GM18499 (cell line): ENCODE results near the gene HIPK3.
"Not testable (repeated sequence)": the region's sequence is repeated elsewhere in the genome, so short reads cannot be mapped to it uniquely, and the experiment has no call there.

Source experiments
- ATAC-seq: cut with Tn5 transposase; IDR thresholded peaks from one replicate; pipeline ENCODE4 v1.9.1; 2021; ENCODE audit warnings: moderate number of reproducible peaks; ENCODE audit not compliant: insufficient read depth, unreplicated experiment

The HIPK3 gene

DNA sequence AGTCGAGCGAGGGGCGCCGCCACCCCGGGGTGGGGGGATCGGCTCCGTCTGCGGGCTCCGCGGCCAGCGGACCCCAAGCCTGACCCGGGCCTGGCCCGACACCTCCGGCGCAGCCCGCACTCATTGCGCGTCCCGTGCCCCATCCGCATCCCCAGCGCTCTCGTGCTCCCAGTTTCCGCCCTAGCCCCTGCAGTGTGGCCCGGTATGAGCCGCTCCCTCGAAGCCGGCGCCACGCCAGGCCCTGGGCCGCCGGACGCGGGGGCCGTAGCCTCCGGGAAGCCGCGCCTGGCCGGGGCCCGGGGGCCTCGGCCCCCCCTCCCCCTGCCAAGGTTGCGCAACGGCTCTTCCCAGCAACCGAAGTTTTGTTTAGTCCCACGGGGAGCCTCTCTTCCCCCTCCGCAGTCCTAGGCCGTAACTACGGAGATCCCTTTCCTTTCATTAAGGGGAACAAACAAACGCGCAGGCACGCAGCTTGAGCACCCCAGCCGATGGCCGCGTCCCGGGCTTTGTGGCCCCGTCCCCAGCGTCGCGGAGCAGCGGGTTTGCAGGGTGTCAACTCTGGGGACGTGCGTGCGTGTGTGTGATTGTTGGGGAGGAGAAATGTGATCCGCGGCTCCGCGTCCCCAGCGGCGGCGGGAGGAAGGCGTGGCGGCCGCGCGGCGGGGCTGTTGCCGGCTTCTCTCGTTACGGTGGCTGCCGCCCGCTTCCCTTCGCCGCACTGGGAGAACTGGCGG, 883 bp downstream of the HIPK3 start:
- no peak for ATAC-seq

DNA sequence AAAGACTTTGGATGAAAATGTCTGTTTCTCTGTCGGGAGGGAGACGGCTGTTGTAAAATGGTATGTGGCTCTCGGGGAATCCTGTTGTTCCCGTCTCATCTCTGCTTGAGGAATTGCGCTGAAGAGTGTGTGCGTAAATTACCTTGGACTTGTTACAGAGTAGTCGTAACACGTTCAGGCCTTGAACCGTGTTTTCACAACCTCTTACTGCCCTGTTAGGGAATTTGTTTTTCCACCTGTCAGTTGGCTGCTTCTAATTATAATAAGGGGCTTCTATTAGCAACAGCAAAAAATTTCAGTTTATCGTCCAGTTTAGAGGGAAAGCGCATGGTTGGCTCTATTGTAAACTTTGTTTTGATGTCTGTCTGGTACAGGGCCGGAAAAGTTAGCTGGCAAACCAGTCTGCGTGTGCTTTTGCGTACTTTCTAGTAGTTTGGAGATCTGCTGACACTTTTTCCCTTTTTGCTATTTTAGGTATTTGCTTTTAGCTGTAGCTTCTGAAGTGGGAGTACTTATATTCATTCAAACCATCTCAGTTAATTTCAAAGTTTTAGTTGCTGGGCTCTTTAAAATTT, 1.5 kb downstream of the HIPK3 start:
- ATAC-seq: no peak

GRCh38 chr11:33259869-33260268, 2.7 kb downstream of the HIPK3 start:
- no peak for ATAC-seq

DNA sequence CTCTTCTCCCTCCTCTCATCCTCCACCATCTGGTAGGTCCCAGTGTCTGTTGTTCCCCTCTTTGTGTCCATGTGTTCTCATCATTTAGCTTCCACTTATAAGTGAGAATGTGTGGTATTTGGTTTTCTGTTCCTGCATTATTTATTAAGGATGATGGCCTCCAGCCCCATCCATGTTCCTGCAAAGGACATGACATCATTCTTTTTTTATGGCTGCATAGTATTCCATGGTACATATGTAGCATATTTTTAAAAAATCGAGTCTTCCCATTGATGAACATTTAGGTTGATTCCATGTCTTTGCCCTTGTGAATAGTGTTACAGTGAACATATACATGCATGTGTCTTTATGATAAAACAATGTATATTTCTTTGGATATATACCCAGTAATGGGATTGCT, 4.2 kb downstream of the HIPK3 start:
- ATAC-seq: not testable (repeated sequence)

DNA sequence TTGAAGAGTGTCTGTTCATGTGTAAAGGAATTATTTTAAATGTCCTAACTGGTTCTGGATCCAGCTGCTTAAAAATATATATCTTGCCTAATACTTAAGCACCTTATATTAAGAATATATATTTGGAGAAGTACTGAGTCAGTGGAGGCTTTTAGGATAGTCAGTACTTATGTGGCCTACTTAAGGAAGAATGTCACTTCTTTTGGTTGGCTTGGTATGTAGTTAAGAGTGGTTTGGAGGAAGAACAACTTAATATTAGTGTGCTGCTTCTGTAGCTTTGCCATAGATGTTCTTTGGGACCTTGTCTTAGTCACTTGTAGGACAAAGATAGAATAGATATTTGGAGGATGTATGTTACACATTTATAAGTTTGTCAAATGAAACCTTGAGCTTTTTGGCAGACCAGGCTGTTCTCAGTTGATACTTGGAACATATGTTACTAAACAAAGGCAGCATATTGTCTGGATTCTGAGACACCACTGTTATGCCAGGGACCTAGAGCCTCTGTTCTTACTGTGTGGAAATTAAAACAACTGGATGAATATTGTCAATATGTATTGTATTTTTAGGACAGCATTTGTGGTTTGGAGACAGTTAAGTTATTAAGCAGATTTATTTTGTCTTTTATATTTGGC, 4.9 kb downstream of the HIPK3 start:
- ATAC-seq: no peak

GRCh38 chr11:33263549-33263948, 6.4 kb downstream of the HIPK3 start:
- no peak for ATAC-seq

DNA sequence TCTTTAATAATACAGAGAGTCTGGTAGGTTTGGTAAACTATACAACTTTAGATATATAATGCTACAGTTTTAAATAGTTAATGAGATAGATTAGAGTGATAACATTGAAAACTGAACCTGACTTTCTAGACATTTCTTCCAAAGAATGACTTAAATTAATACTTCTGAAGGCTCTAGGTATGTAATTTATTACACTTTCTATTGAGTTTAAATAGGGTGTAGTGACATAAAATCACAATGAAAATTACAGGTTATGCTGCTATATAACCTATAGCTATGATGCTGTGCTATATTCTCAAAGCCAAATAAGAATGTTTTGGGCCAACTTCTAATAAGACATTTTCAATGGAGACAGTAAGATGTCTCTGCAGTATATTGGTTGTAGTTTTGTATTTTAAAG, 7.7 kb downstream of the HIPK3 start:
- no peak for ATAC-seq

GRCh38 chr11:33266393-33267215, 9.4 kb downstream of the HIPK3 start:
- ATAC-seq: no peak

GRCh38 chr11:33268945-33269540, 11.9 kb downstream of the HIPK3 start:
- ATAC-seq: no peak

- no peak for ATAC-seq
Observed at GRCh38 chr11:33269822-33270221, 12.6 kb downstream of the HIPK3 start.

- ATAC-seq: no peak
Observed at GRCh38 chr11:33271059-33271458, 13.9 kb downstream of the HIPK3 start.

GRCh38 chr11:33272338-33273107, 15.3 kb downstream of the HIPK3 start:
- ATAC-seq: no peak

DNA sequence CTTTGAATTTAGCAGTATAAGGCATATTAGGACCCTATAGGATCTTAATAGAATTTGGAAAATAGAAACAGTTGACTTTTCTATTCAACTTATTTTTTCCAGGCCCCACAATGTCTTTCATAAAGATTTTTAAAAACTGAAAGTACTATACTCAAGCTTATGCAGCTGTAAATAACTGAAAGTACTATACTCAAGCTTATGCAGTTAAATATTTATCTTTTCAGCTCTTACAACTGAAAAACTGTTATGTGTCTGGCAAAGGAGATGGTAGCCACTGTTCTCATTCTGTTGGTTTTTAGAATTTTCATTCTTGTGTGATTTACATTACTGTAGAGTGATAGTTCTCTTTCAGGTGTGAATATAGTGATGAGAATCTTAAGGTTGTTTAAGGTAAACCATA, 16.5 kb downstream of the HIPK3 start:
- no peak for ATAC-seq

DNA sequence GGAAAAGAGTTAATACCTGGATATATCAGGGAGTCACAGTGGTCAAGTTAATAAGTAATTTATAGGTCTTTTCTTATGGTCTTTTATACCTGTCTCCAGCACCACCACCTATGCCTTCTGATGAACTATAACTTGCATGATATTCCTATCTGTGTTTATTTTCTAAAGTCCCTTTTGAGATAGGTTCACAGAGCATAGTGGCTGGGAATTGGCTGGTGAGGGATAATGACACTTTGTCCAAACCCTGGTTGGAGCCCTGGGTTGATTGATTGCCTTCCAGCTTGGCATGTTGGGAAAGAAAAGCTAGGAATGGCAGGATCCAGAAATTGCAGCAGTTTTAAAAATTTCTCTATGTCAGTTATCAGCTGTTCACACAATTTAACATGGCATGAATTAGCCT, 23.2 kb downstream of the HIPK3 start:
- no peak for ATAC-seq

GRCh38 chr11:33281758-33282157, 24.6 kb downstream of the HIPK3 start:
- ATAC-seq: no peak

DNA sequence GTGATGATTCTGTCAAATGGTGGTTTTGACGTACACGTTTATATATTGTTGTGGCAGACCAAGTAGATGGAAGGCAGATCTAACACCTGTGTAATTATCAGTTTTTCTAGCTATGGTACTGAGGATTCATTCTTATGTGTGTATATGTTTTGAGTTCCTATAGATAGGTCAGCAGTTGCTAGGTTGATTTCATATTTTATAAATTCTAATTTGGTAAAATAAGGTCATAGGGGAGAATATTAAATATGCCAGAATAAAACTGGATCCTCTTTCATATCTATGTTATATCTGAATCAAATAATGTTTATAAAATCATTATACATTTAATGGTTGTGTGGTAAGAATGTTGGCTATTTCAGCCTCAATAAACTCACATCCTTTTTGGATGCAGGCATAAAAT, 27.6 kb downstream of the HIPK3 start:
- ATAC-seq: no peak

GRCh38 chr11:33290319-33290718, 33.1 kb downstream of the HIPK3 start:
- no peak for ATAC-seq

DNA sequence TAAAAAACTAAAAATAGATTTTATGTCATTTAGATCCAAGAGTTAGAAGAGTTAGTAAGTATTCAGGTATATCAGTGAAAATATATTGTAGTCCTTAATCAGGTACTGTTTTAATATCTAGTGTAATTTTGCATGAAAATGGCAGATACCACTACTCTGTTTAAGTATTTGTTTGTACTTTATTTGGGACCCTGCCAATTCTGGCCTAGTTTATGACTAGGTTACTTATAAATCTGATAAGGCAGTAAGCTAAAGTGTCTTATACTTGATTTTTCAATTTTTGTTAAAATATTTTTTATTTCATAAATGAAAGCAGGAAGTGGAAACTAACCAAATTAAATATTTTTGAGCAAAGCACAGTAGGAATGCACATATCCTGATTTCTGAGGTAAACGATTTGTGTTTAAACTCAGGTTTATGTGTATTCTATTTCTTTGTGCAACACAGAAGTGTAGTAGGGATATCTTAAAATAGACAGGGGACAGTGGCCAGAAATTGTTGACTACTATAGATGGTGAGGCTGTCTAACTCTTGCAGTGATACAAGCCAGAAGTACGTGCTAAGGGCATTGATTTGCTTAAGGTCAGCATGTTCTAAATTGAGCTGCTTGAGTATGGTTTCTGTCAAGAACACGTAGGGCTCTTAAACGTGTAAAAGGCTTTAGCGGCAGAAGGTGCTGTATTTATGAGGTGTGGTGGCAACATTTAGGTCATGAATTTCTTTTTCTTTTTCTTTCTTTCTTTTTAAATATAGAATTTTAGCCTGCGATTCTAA, 34.0 kb downstream of the HIPK3 start:
- ATAC-seq: peak; percentile 93

DNA sequence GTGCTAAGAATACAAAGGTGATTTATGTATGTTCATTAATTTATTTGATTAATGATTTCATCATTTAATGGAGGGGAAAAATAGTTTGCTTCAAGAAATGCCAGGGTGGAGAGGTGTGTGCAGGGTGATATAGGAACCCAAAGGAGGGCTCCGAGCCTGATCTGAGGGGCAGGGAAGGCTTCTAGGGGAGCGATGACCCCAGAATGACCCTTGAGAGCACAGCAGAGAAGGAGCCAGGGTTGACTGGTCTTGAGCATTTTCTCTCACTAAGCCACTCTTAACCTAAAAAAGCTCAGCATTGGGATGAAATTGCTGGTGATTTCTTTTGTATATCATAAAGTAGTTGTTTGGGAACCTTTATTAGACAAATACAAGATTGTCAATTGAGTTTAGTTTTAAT, 35.1 kb downstream of the HIPK3 start:
- ATAC-seq: no peak
